Neutrophil (primary cell): ENCODE results near the gene ADGRG6.

ENCODE experiments used
- H3K27ac ChIP-seq: fragments of 200-600 bp; sonication (generic); 2 replicates; pipeline ENCODE4 v1.5.1; 2016; ENCODE audit warnings: mild to moderate bottlenecking, moderate library complexity
- H3K27me3 ChIP-seq: fragments of 200-600 bp; sonication (generic); 2 replicates; pipeline ENCODE4 v1.6.0; 2016; ENCODE audit warnings: mild to moderate bottlenecking
- H3K36me3 ChIP-seq: fragments of 200-600 bp; sonication (generic); 2 replicates; pipeline ENCODE4 v1.5.1; 2017
- H3K4me1 ChIP-seq, 2 experiments: fragments of 200-600 bp in 1 of 2; sonication (generic) in 1 of 2; 1 replicate in 1 of 2; 2 replicates in 1 of 2; pipeline versions ENCODE4 v1.5.1 to v1.6.1; 2013 to 2016; ENCODE audit warnings: low read depth in 1 of 2, low read length in 1 of 2, mild to moderate bottlenecking in 1 of 2, moderate library complexity in 1 of 2; ENCODE audit not compliant: control insufficient read depth in 1 of 2, insufficient read depth in 1 of 2
- H3K4me3 ChIP-seq, 2 experiments: fragments of 200-600 bp in 1 of 2; sonication (generic) in 1 of 2; 1 replicate in 1 of 2; 2 replicates in 1 of 2; pipeline ENCODE4 v1.5.1; 2013 to 2016; ENCODE audit warnings: low read depth in 1 of 2, low read length in 1 of 2, mild to moderate bottlenecking in 1 of 2, moderate library complexity in 1 of 2
- H3K9me3 ChIP-seq: fragments of 200-600 bp; sonication (generic); 2 replicates; pipeline ENCODE4 v1.5.1; 2016
- CTCF ChIP-seq: fragments of 200-600 bp; sonication (generic); IDR thresholded peaks from 2 replicates; pipeline ENCODE4 v1.5.1; 2016; ENCODE audit warnings: antibody characterized with exemption

Gene ADGRG6

DNA sequence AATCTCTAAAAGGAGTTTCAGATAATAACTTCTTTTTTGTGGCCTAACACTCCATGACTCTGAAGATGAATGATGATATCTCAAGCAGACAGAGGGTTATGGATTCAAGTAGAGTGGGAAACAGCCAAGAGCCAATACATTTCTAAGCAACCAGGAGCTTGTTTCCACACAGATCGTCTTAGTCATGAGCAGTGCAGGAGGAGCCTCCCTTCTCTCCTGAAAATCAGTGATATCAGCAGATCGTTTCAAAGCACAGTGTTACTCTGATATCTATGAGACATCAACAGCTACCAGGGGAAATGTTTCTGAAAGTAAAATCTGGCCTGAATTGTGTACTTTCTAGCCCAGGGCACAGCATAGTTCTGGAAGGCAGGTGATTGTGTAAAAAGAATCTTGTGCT lies 11.5 kb downstream of the ADGRG6 start:
- Histone ChIP-seq H3K4me3 (no peak overlapping the region), H3K9me3 (no peaks in the 10 kb centered on the region), H3K36me3 (no peaks in the 10 kb centered on the region), H3K27me3 (no peaks in the 10 kb centered on the region), H3K27ac (no peak overlapping the region), H3K4me1 (no peaks in the 10 kb centered on the region)
- TF ChIP-seq CTCF: no peak

DNA sequence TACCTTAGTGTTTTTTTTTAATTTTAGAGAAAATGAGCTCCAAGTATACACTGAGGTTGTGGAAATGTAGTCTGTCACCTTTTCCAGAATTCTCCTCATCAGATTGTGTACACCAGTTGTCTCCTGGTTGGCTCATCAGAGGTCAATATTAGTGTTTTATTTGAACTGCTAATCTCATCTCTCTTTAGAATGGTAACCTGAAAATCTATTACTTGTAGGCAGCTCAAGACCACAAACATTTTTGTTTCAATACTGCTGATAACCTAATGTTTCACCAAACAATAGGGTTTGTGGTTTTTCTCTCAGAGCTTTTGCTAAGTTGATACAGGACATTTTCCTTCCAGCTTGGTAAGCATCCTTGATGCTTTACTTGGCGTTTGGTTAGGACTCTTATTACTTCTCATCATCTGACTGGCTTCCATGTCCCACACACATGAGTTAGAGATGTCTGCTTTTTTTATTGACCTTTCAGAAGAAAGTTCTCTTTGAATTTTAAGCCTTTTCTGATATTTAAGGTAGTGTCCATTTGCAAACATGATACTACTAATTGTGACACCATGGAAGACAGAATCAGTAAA lies 15.1 kb downstream of the ADGRG6 start:
- Histone ChIP-seq H3K4me3 (no peak overlapping the region), H3K9me3 (no peaks in the 10 kb centered on the region), H3K27ac (no peak overlapping the region), H3K27me3 (no peaks in the 10 kb centered on the region), H3K4me1 (no peaks in the 10 kb centered on the region), H3K36me3 (no peaks in the 10 kb centered on the region)
- no peak for TF ChIP-seq CTCF

- TF ChIP-seq CTCF: no peak
- Histone ChIP-seq H3K4me1 (no peaks in the 10 kb centered on the region), H3K27ac (no peak overlapping the region)
Measured at GRCh38 chr6:142318714-142319113, 16.9 kb downstream of the ADGRG6 start.

GRCh38 chr6:142320366-142320765 lies 18.6 kb downstream of the ADGRG6 start:
- no peak for TF ChIP-seq CTCF
- H3K4me3 ChIP-seq: no peak overlapping the region
- no peaks in the 10 kb centered on the region for H3K36me3 ChIP-seq
- H3K27ac ChIP-seq: no peak overlapping the region
- no peaks in the 10 kb centered on the region for H3K4me1 ChIP-seq
- H3K9me3 ChIP-seq: no peaks in the 10 kb centered on the region
- no peaks in the 10 kb centered on the region for H3K27me3 ChIP-seq

More at GRCh38 chr6:142318714-142319113, 16.9 kb downstream of the ADGRG6 start:
- no peaks in the 10 kb centered on the region for H3K27me3 ChIP-seq
- H3K4me3 ChIP-seq: no peak overlapping the region
- no peaks in the 10 kb centered on the region for H3K36me3 ChIP-seq
- H3K9me3 ChIP-seq: no peaks in the 10 kb centered on the region

DNA sequence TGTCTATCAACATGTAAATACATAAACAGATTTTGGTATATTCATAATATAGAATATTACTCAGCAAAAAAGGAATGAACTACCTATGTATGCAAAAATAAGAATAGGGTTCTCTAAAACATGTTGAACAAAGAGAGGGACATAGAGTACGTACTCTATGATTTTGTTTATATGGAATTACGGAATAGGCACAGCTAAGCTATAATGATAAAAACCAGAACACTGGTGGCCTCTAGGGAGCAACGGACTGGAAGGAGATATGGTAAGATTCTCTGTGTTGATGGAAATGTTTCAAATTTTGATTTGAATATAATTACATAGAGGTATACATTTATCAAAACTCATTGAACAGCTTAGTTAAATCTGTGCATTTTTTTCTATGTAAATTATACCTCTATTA lies 19.6 kb downstream of the ADGRG6 start:
- Histone ChIP-seq H3K9me3 (no peaks in the 10 kb centered on the region), H3K27ac (no peak overlapping the region), H3K36me3 (no peaks in the 10 kb centered on the region)

More for the DNA sequence above, 19.6 kb downstream of the ADGRG6 start:
- H3K27me3 ChIP-seq: no peaks in the 10 kb centered on the region
- no peak overlapping the region for H3K4me3 ChIP-seq
- no peak for TF ChIP-seq CTCF
- no peaks in the 10 kb centered on the region for H3K4me1 ChIP-seq
